Activated CD8-positive, alpha-beta memory T cell treated with anti-CD3 and anti-CD28 coated beads, Interleukin-2, amount 10 ng/mL, durations not matched to agents 7 days and 5 days (primary cell): ENCODE measurements around the gene TAS1R2. TPM values are rescaled to one million over a fixed set of nuclear protein-coding genes. Genes with fewer than 3 reads are reported as not detected.

Experiments used
- ATAC-seq: fragments of 150-1000 bp; cut with Tn5 transposase; one replicate; pipeline ENCODE4 v1.10.0; 2021; ENCODE audit warnings: moderate library complexity
- CTCF ChIA-PET: fragments of 350-600 bp; sonication (Branson Sonifier 250); formaldehyde crosslinking; loops from one replicate; lab custom pipeline; 2021; ENCODE audit warnings: antibody characterized with exemption; lab: Charles Lee
- DNase-seq: peaks from one replicate; pipeline ENCODE4 v3.0.0-alpha.2; 2020
- H3K27ac Mint-ChIP-seq: one replicate; pipeline ENCODE4 v1.8.0; 2021; ENCODE audit warnings: mild to moderate bottlenecking, mixed read lengths
- H3K27me3 Mint-ChIP-seq: one replicate; pipeline ENCODE4 v1.8.0; 2021; ENCODE audit warnings: mixed read lengths
- H3K36me3 Mint-ChIP-seq: one replicate; pipeline ENCODE4 v1.8.0; 2021; ENCODE audit warnings: mild to moderate bottlenecking, mixed read lengths
- H3K4me1 Mint-ChIP-seq: one replicate; pipeline ENCODE4 v1.8.0; 2021; ENCODE audit warnings: mixed read lengths
- H3K4me3 Mint-ChIP-seq: one replicate; pipeline ENCODE4 v1.8.0; 2021; ENCODE audit warnings: mild to moderate bottlenecking, moderate library complexity, mixed read lengths
- H3K9me3 Mint-ChIP-seq: one replicate; pipeline ENCODE4 v1.8.0; 2022; ENCODE audit warnings: low read depth, mixed read lengths
- total RNA-seq, 2 experiments: library from RNA; stranded (reverse); gene quantifications; one replicate each; pipeline ENCODE4 v1.2.3, GENCODE V29; 2021

Gene TAS1R2
- total RNA-seq, 2 experiments from 2014 or later: not detected

DNA sequence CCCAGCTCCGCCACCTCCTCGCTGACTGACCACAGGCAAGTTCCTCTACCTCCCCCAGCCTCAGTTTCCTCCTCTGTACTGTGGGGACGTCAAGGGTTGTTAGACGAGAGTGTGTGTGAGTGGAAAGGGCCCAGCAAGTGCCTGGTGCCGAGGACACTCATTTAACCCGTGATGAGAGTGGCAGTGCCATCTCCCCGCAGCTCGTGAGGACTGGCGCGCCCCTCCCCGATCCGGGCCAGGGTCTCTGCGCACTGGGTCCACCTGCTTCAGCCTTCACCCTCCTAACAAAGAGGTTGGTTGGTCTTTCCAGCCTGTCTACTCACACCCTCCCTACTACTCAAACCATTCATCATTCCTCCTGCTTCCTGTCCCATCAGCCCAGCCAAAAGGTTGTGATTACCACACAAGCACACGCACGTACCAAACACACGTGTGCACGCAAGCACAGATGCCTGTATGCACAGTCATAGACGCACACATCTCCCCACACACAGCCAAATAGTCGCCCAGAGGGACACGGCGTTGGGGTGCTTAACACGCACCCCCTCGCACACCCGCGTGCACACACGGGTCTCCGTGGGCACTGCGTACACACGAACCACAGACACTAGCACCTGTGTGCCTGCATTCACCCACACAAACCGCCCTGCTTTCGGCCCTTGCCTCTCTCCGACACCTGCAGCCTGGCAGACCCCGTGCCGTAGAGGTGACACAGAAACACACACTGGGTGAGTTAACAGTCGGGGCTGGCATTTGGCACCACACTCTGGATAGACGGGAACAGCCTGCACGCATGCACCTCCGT is 39.3 kb downstream of the TAS1R2 start:
- Mint-ChIP-seq H3K27ac (no peak overlapping the region), H3K9me3 (no peaks in the 10 kb centered on the region), H3K4me3 (no peak overlapping the region), H3K36me3 (no peaks in the 10 kb centered on the region), H3K27me3 (peaks cover 28% of the 10 kb centered on the region), H3K4me1 (no peaks in the 10 kb centered on the region)
- CTCF ChIA-PET: interaction anchor here (0.9 to 2.0 kb wide), 5 partner anchors 13 to 238 kb away, joined by 3 to 5 read pairs (median 3); no protein-coding TSS in a partner anchor
- DNase-seq (no peak), ATAC-seq (no peak)

DNA sequence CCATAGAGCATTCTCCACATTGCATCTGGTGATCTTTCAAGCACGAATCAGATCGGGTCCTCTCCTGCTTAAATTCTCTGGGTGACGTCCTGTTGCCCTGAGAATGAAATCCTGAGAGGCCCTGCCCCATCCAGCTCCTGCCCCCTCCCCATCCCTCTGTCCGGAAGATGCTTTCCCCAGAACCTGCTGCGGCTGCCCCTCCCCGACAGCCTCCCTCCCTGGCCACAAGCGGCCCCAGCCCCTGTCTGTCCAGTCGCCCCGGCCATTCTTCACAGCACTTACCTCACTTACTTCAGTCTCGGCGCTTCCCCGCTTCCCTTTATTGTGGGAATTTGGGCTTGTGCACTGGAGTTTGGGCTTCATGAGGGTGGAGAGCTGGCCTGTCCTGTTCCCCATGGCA is 40.3 kb downstream of the TAS1R2 start:
- no peak for ATAC-seq
- H3K27me3 Mint-ChIP-seq: peaks cover 28% of the 10 kb centered on the region
- no peaks in the 10 kb centered on the region for H3K36me3 Mint-ChIP-seq
- CTCF ChIA-PET: interaction anchor here (0.7 to 2.0 kb wide), 3 partner anchors 12 to 221 kb away, joined by 3 to 5 read pairs (median 4); no protein-coding TSS in a partner anchor
- DNase-seq: no peak
- no peak overlapping the region for H3K4me3 Mint-ChIP-seq
- no peaks in the 10 kb centered on the region for H3K4me1 Mint-ChIP-seq
- H3K9me3 Mint-ChIP-seq: no peaks in the 10 kb centered on the region
- H3K27ac Mint-ChIP-seq: no peak overlapping the region

DNA sequence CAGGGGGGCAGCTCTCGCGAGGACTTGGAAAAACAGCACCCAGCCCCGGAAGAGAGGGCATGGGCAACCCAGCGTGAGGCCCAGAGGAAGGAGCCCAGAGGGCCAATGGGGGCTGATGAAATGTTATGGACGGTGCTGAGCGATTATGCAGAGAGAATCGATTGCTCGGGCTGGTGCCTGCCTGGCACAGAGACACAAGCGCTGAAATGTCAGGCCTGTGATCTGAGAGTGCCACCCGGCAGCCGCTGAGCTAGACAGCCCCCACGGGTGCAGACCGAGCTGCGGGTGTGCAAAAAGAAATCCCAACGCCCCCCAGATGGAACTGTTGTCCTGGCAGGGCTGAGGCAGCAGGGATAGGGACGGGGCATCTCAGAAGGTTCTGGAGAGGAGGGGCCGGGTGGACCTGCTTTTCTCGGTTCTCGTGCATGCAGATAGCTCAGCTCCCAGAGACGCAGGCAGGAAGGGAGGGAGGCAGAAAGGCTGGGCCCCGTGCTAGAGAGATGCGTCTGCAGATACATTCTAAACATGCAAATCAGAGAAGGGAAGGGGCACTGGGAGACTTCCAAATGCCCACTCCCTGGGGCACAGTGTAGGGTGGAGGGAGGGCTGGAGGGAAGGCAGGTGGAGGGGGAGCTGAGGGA is 41.5 kb downstream of the TAS1R2 start:
- Mint-ChIP-seq H3K36me3 (no peaks in the 10 kb centered on the region), H3K27ac (no peak overlapping the region), H3K4me1 (no peaks in the 10 kb centered on the region), H3K9me3 (no peaks in the 10 kb centered on the region), H3K4me3 (no peak overlapping the region), H3K27me3 (peaks cover 28% of the 10 kb centered on the region)
- DNase-seq (no peak), ATAC-seq (no peak)
- CTCF ChIA-PET: no interaction called here

DNA sequence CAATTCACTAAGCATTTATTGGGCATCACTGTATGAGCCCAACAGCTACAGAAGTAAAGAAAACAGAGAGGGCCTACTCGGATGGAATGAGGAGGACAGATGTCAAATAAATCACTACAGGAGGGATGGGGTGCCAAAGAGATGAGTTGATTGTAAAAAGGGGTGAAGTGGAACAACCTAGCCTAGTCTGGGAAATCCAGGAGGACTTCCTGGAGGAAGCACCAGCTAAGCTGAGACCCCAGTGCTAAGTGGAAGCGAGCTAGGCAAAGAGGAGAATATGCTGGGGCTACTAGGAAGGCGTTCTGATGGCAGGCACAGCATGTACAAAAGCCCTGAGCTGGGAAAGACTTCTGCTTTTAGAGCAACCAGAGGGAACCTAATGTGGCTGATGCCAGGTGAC is 42.1 kb downstream of the TAS1R2 start:
- CTCF ChIA-PET: no interaction called here
- no peaks in the 10 kb centered on the region for H3K4me1 Mint-ChIP-seq
- no peak overlapping the region for H3K27ac Mint-ChIP-seq
- no peak overlapping the region for H3K4me3 Mint-ChIP-seq
- DNase-seq (no peak), ATAC-seq (no peak)
- H3K27me3 Mint-ChIP-seq: peaks cover 28% of the 10 kb centered on the region
- no peaks in the 10 kb centered on the region for H3K9me3 Mint-ChIP-seq
- no peaks in the 10 kb centered on the region for H3K36me3 Mint-ChIP-seq

DNA sequence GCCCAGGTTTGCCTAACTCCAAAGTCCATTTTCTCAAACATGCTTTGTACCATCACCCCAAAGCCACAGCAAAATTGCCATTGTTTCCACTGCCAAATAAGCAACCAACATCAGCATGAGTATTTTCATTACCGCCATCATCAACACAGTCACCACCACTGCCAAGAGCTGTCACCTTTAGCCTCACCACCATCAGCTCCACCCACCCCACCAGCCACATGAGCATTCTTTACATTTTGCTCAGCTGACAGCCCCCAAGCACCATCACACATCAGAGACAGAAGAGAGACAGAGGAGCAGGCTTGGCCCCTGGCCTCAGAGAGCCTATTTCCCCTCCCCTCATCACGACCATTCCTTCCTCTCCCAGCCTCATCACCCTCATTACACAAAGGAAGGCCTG is 42.7 kb downstream of the TAS1R2 start:
- H3K4me3 Mint-ChIP-seq: no peak overlapping the region
- no peaks in the 10 kb centered on the region for H3K9me3 Mint-ChIP-seq
- no peak for ATAC-seq
- no peaks in the 10 kb centered on the region for H3K36me3 Mint-ChIP-seq
- no peak for DNase-seq
- H3K4me1 Mint-ChIP-seq: no peaks in the 10 kb centered on the region
- H3K27ac Mint-ChIP-seq: no peak overlapping the region
- peaks cover 28% of the 10 kb centered on the region for H3K27me3 Mint-ChIP-seq
- CTCF ChIA-PET: no interaction called here

DNA sequence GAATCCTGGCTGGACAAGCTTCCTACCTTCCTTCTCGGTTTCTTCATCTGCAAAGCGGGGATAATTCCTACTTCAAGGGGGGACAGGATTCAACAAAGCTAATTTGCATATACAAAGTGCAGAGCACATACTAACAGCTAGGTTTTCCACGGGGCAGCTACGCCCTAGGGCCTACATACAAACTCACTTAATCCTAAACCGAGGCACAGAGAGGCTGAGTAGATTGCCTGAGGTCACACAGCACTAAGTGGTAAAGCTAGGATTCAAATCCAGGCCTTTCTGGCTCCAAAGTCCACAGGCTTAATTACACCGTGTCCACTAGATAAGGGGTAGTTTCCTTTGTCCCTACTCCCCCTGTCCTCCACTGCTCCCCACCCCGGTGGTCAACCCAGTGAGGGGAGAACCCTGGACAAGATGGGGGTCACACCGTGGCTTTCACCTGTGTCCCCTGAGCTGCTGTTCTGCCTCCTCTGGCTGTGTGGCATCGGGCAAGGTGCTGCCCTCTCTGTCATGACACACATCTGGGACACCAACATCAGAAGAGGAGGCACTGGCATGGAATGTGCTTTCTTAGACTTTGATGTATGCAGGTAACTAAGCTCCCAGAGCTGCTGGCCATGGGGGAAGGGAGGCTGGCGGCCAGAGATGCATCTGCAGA is 44.5 kb downstream of the TAS1R2 start:
- Mint-ChIP-seq H3K36me3 (no peaks in the 10 kb centered on the region), H3K27ac (no peak overlapping the region), H3K4me1 (no peaks in the 10 kb centered on the region), H3K27me3 (peaks cover 25% of the 10 kb centered on the region), H3K9me3 (no peaks in the 10 kb centered on the region), H3K4me3 (no peak overlapping the region)
- ATAC-seq (no peak), DNase-seq (no peak)
- CTCF ChIA-PET: no interaction called here

DNA sequence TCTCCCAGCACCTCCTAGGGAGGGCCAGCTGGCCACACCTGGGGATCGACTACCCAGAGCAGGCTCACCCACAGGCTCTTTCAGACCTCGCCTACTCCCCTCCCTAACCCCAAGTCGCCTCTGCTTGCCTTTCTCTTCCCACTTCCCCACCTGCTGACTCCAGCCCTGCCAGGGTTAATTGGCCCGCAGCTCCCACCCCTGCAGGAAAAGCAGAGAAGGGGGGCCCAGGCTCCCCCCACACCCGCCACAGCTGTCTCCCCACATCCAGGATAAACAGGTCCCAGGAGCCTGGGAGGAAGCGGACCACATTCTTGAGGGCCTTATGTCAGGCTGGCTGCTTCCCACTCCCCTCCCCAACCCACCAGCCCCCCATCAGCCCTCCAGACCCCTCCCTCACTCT is 45.0 kb downstream of the TAS1R2 start:
- no peak for ATAC-seq
- H3K9me3 Mint-ChIP-seq: no peaks in the 10 kb centered on the region
- H3K36me3 Mint-ChIP-seq: no peaks in the 10 kb centered on the region
- H3K27me3 Mint-ChIP-seq: peaks cover 22% of the 10 kb centered on the region
- no peak overlapping the region for H3K4me3 Mint-ChIP-seq
- CTCF ChIA-PET: no interaction called here
- DNase-seq: no peak
- no peaks in the 10 kb centered on the region for H3K4me1 Mint-ChIP-seq
- no peak overlapping the region for H3K27ac Mint-ChIP-seq

DNA sequence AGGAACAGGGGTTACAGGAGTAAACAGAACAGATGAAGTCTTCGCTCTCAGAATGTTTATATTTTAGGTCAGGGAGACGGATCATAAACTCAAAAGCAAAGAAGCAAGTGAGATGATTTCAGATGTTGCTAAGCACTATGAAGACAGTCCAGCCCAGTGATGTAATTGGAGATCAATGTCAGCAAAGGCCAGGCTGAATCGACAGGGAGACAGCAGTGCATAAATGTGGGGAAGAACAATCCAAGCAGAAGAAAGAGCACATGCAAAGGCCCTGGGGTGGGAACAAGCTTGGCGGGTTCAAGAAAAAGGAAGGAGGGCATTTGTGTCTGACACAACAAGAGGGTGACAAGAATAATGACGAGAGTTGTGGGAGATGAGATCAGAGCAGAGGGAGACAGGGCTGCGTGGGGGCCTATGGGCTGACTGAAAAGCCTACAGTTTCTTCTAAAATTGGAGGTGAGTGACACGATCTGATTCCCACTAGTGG is 47.0 kb downstream of the TAS1R2 start:
- Mint-ChIP-seq H3K4me1 (peaks cover 2% of the 10 kb centered on the region), H3K27ac (no peak overlapping the region), H3K9me3 (no peaks in the 10 kb centered on the region), H3K36me3 (no peaks in the 10 kb centered on the region), H3K4me3 (no peak overlapping the region), H3K27me3 (peaks cover 19% of the 10 kb centered on the region)
- CTCF ChIA-PET: no interaction called here
- no peak for ATAC-seq
- no peak for DNase-seq

DNA sequence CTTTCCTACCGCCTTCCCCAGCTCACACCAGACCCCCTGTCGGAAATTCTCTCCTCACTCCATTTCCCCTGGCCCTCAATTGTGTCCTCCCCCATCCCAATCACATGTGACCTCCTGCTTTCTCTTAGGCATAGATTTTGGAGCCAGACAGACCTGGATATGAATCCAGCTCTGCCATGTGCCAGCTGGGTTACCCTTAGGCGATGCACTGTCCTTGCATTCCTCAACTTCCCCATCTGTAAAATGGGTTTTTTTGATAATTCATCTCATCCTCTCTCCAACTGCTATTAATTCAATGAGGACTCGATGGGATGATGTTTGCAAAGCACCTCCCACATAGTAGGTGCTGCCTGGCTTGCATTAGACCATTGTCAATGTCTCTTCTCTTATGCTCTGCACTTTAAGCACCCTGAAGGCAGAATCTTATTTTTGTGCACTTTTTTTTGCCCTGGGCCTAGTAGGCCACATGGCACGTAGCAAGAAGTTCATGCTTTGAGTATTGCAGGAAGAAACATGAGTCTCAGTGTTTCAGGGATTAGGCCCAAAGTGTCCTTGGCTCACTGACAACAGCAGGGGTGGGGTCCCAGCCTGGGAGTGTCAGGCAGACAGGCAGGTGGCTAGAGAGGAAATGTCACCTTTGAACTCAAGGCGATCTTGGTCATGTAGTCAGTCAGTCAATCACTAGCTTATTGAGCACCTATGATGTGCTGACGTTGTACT is 47.6 kb downstream of the TAS1R2 start:
- DNase-seq (no peak), ATAC-seq (no peak)
- H3K27me3 Mint-ChIP-seq: peaks cover 14% of the 10 kb centered on the region
- H3K4me1 Mint-ChIP-seq: peaks cover 2% of the 10 kb centered on the region
- no peak overlapping the region for H3K27ac Mint-ChIP-seq
- no peaks in the 10 kb centered on the region for H3K9me3 Mint-ChIP-seq
- CTCF ChIA-PET: no interaction called here
- H3K36me3 Mint-ChIP-seq: no peaks in the 10 kb centered on the region
- no peak overlapping the region for H3K4me3 Mint-ChIP-seq

DNA sequence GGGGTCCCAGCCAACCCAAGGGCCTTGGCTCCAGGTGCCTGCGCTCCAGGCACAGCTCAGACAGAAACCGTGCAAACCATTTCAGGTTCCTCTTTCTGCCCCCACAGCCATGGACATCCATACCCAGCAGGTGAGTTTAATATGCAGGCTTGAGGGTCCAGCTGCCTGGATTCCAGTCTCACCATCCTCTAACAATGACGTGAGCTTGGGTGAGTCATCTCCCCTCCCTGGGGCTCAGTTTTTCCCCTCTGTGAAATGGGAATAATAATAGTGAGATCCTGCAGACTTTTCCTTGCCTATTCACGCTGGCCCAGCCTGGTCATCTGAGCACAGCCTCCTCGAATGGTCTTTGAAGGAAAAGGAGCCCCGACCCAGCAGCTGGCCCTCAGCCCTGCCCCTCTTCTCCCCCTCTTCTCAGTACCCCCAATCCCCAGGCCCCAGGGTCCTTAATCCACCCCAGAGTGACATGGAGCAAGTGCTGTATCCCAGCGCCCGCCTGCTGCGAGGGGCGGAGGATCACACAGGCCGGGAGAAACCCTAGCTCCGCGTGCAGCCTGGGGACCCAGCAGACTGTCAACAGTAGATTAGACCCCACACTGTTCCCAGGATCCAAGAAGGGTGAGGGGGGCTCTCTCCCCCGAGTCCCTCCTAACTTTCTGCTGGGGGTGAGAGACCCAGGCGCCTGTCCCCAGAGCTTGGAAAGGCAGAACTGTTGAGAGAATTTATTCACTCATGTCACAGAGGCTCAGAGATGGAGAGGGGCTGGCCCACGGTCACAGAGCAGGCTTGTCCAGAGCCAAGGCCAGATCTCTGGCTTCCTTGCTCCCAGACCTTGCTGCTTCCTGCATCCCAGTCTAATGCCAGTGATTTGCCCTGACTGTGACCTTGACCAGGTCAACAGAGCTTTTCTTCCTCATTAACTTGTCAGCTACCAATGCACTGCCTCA is 49.2 kb downstream of the TAS1R2 start:
- CTCF ChIA-PET: no interaction called here
- no peaks in the 10 kb centered on the region for H3K36me3 Mint-ChIP-seq
- no peaks in the 10 kb centered on the region for H3K9me3 Mint-ChIP-seq
- no peak for ATAC-seq
- H3K27ac Mint-ChIP-seq: no peak overlapping the region
- H3K4me3 Mint-ChIP-seq: no peak overlapping the region
- H3K4me1 Mint-ChIP-seq: peaks cover 2% of the 10 kb centered on the region
- peaks cover 14% of the 10 kb centered on the region for H3K27me3 Mint-ChIP-seq
- DNase-seq: no peak

DNA sequence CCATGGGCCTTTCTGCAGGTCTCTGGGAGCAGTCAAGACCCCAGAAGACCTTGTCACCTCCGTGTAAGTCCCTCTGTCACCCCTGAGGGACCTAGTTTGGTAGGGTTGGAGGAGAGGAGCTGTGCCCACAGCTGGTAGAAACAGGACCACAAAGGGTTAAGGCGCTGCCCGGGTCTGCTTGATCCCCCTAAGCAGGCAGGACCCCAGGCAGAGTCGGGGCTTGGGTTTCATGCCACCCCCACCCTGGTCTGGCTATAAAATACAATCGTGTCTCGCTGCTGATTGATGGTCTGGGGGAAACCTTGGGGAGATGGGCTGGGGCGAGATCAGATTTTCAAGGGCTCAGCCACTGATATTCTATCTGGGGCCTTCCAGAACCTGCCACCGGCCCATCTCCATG is 50.9 kb downstream of the TAS1R2 start:
- no peaks in the 10 kb centered on the region for H3K9me3 Mint-ChIP-seq
- H3K4me3 Mint-ChIP-seq: no peak overlapping the region
- no peak for DNase-seq
- H3K27ac Mint-ChIP-seq: no peak overlapping the region
- peaks cover 18% of the 10 kb centered on the region for H3K27me3 Mint-ChIP-seq
- no peak for ATAC-seq
- peaks cover 2% of the 10 kb centered on the region for H3K4me1 Mint-ChIP-seq
- CTCF ChIA-PET: interaction anchor here (1.9 kb wide), 1 partner anchor 12 kb away, joined by 5 read pairs; no protein-coding TSS in a partner anchor
- no peaks in the 10 kb centered on the region for H3K36me3 Mint-ChIP-seq

DNA sequence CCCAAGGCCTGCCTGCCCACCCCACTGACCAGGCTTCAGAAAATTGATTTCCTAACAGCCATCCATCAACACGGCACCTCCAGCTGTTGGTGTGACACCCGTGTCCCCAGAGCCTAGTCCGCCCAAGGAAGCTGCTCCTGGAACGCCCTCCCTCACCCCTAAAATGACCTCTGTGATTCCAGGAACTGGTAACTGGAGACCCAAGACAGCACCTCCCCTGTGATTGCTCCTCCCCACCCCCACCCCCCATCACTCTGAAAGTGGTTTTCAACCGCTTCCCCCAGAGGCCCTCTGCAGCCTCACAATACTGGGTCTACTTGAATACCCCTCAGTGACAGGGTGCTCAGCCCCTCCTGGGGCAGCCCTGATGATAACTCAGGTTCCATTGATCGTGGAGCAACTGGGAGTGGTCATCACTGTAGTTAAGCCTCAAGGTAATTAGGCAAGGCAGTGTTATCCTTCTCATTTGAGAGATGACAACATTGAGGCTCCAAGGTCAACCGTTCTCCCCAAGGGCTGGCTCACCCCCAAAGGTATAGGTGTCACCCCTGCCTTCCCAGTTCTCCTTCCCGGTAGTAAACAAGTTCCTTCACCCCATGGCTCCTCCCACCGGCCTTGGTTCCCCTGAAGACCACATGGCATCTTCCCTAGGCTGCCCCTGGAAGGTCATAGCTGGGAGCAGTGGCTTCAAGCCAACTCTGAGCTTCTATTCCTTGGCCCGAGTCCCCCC is 52.0 kb downstream of the TAS1R2 start:
- Mint-ChIP-seq H3K27me3 (peaks cover 18% of the 10 kb centered on the region), H3K4me1 (peaks cover 2% of the 10 kb centered on the region), H3K36me3 (no peaks in the 10 kb centered on the region), H3K27ac (no peak overlapping the region), H3K4me3 (no peak overlapping the region), H3K9me3 (no peaks in the 10 kb centered on the region)
- DNase-seq (no peak), ATAC-seq (no peak)
- CTCF ChIA-PET: interaction anchor here (1.9 kb wide), 1 partner anchor 13 kb away, joined by 5 read pairs; no protein-coding TSS in a partner anchor
